PC-3 (cell line): ENCODE data around the gene ZNF438. TPM values are rescaled to one million over a fixed set of nuclear protein-coding genes. Genes with fewer than 3 reads are reported as not detected.
A peak's percentile ranks its signal among the peaks of the same experiment; 100 is the strongest.

ENCODE experiments used
- ATAC-seq: fragments of 200-7000 bp; cut with Tn5 transposase; 2 replicates; pipeline ENCODE4 v1.9.1; 2020; ENCODE audit warnings: mild to moderate bottlenecking, moderate library complexity
- BruUV-seq: library from RNA; stranded (reverse); fragments of 400-500 nt; replicated peaks from 2 replicates; lab custom pipeline; 2021; lab: Mats Ljungman, UMichigan
- CTCF ChIA-PET: fragments of 300-600 bp; sonication (Branson Sonifier 250); formaldehyde crosslinking; loops from one replicate; lab custom pipeline; 2022; ENCODE audit warnings: antibody characterized with exemption; lab: Charles Lee
- POLR2A ChIA-PET: fragments of 300-600 bp; sonication (Branson Sonifier 250); formaldehyde crosslinking; loops from one replicate; lab custom pipeline; 2022; ENCODE audit warnings: antibody characterized with exemption; ENCODE audit not compliant: unreplicated experiment; lab: Charles Lee
- DNase-seq: peaks from one replicate; pipeline ENCODE4 v3.0.0-alpha.2; 2015
- H2AFZ ChIP-seq: fragments of 300-600 bp; sonication (generic); 2 replicates; pipeline ENCODE4 v1.6.0; 2016; ENCODE audit warnings: antibody characterized with exemption, low read length
- H3F3A ChIP-seq: fragments of 300-600 bp; sonication (generic); one replicate; pipeline ENCODE4 v1.6.0; 2017; ENCODE audit warnings: antibody characterized with exemption, low read length, control low read depth, mild to moderate bottlenecking; ENCODE audit not compliant: unreplicated experiment
- H3K27ac ChIP-seq: fragments of 300-600 bp; sonication (generic); 2 replicates; pipeline ENCODE4 v1.5.1; 2016; ENCODE audit warnings: mild to moderate bottlenecking, low read length
- H3K27me3 ChIP-seq: fragments of 300-600 bp; sonication (generic); 2 replicates; pipeline ENCODE4 v1.6.1; 2016; ENCODE audit warnings: low read length, mixed read lengths
- H3K36me3 ChIP-seq: fragments of 300-600 bp; sonication (generic); 2 replicates; pipeline ENCODE4 v1.6.1; 2016; ENCODE audit warnings: low read depth, mixed run types, low read length, mixed read lengths
- H3K4me1 ChIP-seq: fragments of 300-600 bp; sonication (generic); 2 replicates; pipeline ENCODE4 v1.5.1; 2016; ENCODE audit warnings: low read length; ENCODE audit not compliant: insufficient read depth
- H3K4me2 ChIP-seq: fragments of 300-600 bp; sonication (generic); 2 replicates; pipeline ENCODE4 v1.6.0; 2016; ENCODE audit warnings: low read length
- H3K4me3 ChIP-seq: fragments of 300-600 bp; sonication (generic); 2 replicates; pipeline ENCODE4 v1.5.1; 2016; ENCODE audit warnings: mild to moderate bottlenecking, low read length, mixed read lengths
- H3K79me2 ChIP-seq: fragments of 300-600 bp; sonication (generic); 2 replicates; pipeline ENCODE4 v1.6.1; 2017; ENCODE audit warnings: low read length, mixed read lengths
- H3K9ac ChIP-seq: fragments of 300-600 bp; sonication (generic); 2 replicates; pipeline ENCODE4 v1.6.0; 2016; ENCODE audit warnings: mild to moderate bottlenecking, low read length
- H3K9me2 ChIP-seq: fragments of 300-600 bp; sonication (generic); replicated peaks from 2 replicates; pipeline ENCODE4 v1.6.1; 2016; ENCODE audit warnings: mixed run types, low read length, mixed read lengths
- H3K9me3 ChIP-seq: fragments of 300-600 bp; sonication (generic); 2 replicates; pipeline ENCODE4 v1.6.1; 2016; ENCODE audit warnings: low read length, mixed read lengths
- H4K20me1 ChIP-seq: fragments of 300-600 bp; sonication (generic); 2 replicates; pipeline ENCODE4 v1.6.1; 2016; ENCODE audit warnings: low read length, mixed read lengths
- CTCF ChIP-seq: fragments of 300-600 bp; sonication (generic); conservative IDR thresholded peaks from 2 replicates; pipeline ENCODE4 v1.5.1; 2017; ENCODE audit warnings: antibody characterized with exemption, low read depth, mild to moderate bottlenecking, low read length
- EZH2 ChIP-seq: fragments of 300-600 bp; sonication (generic); IDR thresholded peaks from one replicate; pipeline ENCODE4 v1.6.1; 2017; ENCODE audit warnings: antibody characterized with exemption, mild to moderate bottlenecking, low read length; ENCODE audit not compliant: unreplicated experiment
- EZH2phosphoT487 ChIP-seq: fragments of 300-600 bp; sonication (generic); IDR thresholded peaks from 2 replicates; pipeline ENCODE4 v1.6.1; 2018; ENCODE audit warnings: mild to moderate bottlenecking, antibody characterized with exemption, low read length, borderline replicate concordance
- intact Hi-C: fragments of 100-400 bp; cut with micrococcal nuclease; formaldehyde crosslinking; loops from 2 replicates; pipeline ENCODE4 v1.9.0; 2023
- total RNA-seq: library from RNA; depleted of rRNA; stranded (reverse); fragments of >200 nt; gene quantifications from 2 replicates; pipeline ENCODE4 v1.2.3, GENCODE V29; 2014

ZNF438 gene
- total RNA-seq, 1 experiment from 2014 or later, result 0.98 TPM

- intact Hi-C loops, result no loop called here
- Histone ChIP-seq H3K27ac (no peak overlapping the region), H3K4me3 (no peak overlapping the region), H3K9ac (no peak overlapping the region), H3K27me3 (no peaks in the 10 kb centered on the region), H2AFZ (no peak overlapping the region), H3K4me2 (no peak overlapping the region), H3K79me2 (no peaks in the 10 kb centered on the region), H3K36me3 (no peaks in the 10 kb centered on the region), H3K4me1 (no peaks in the 10 kb centered on the region), H3K9me2 (no peaks in the 10 kb centered on the region), H3K9me3 (no peaks in the 10 kb centered on the region), H4K20me1 (no peaks in the 10 kb centered on the region), H3F3A (no peaks in the 10 kb centered on the region)
- ChIA-PET CTCF (interaction anchor here (0.6 kb wide), 1 partner anchor 160 kb away, joined by 3 read pairs; no protein-coding TSS in a partner anchor), POLR2A (interaction anchor here (0.7 kb wide), 1 partner anchor 48 kb away, joined by 7 read pairs; no protein-coding TSS in a partner anchor)
- no TSS peak for BruUV-seq
- TF ChIP-seq EZH2 (no peak), EZH2phosphoT487 (no peak), CTCF (no peak)
- ATAC-seq, result no peak
- no peak for DNase-seq
These were observed 201.1 kb downstream of the ZNF438 start for GRCh38 chr10:30830315-30831230.

- intact Hi-C loops, result no loop called here
These were observed 201.8 kb downstream of the ZNF438 start for GRCh38 chr10:30829901-30830300.

More at GRCh38 chr10:30829901-30830300, 201.8 kb downstream of the ZNF438 start:
- no peak overlapping the region for H2AFZ ChIP-seq
- H3K4me1 ChIP-seq, result no peaks in the 10 kb centered on the region
- BruUV-seq, result no TSS peak
- no peaks in the 10 kb centered on the region for H3F3A ChIP-seq
- DNase-seq (peak; percentile 14), ATAC-seq (no peak)
- H3K9me3 ChIP-seq, result no peaks in the 10 kb centered on the region
- no peak overlapping the region for H3K9ac ChIP-seq
- no peak overlapping the region for H3K4me2 ChIP-seq
- H3K79me2 ChIP-seq, result no peaks in the 10 kb centered on the region
- no peaks in the 10 kb centered on the region for H4K20me1 ChIP-seq
- no peak for TF ChIP-seq CTCF
- no peak for TF ChIP-seq EZH2phosphoT487
- TF ChIP-seq EZH2, result no peak
- ChIA-PET POLR2A (interaction anchor here (0.7 kb wide), 1 partner anchor 48 kb away, joined by 7 read pairs; no protein-coding TSS in a partner anchor), CTCF (interaction anchor here (0.6 kb wide), 1 partner anchor 159 kb away, joined by 3 read pairs; no protein-coding TSS in a partner anchor)
- no peaks in the 10 kb centered on the region for H3K36me3 ChIP-seq
- H3K27ac ChIP-seq, result no peak overlapping the region
- no peaks in the 10 kb centered on the region for H3K9me2 ChIP-seq
- H3K4me3 ChIP-seq, result no peak overlapping the region
- H3K27me3 ChIP-seq, result no peaks in the 10 kb centered on the region
